Thyroid gland (tissue), 4 donors: ENCODE results near the gene PGAP2.

Experiments
- CTCF ChIP-seq, 6 experiments: fragments of 200-600 bp in 3 of 6; fragments of 450-650 bp in 3 of 6; sonication (generic) in 3 of 6; IDR thresholded peaks; one replicate each; pipeline ENCODE4 v1.5.1; 2016 to 2019; ENCODE audit warnings: antibody characterized with exemption in 6 of 6, mild to moderate bottlenecking in 2 of 6, inconsistent platforms in 1 of 6, moderate library complexity in 1 of 6
- POLR2A ChIP-seq, 2 donors: fragments of 450-650 bp; IDR thresholded peaks; one replicate each; pipeline ENCODE4 v1.6.1; 2017; ENCODE audit warnings: antibody characterized with exemption in 2 of 2, mild to moderate bottlenecking in 2 of 2, moderate library complexity in 1 of 2

DNA sequence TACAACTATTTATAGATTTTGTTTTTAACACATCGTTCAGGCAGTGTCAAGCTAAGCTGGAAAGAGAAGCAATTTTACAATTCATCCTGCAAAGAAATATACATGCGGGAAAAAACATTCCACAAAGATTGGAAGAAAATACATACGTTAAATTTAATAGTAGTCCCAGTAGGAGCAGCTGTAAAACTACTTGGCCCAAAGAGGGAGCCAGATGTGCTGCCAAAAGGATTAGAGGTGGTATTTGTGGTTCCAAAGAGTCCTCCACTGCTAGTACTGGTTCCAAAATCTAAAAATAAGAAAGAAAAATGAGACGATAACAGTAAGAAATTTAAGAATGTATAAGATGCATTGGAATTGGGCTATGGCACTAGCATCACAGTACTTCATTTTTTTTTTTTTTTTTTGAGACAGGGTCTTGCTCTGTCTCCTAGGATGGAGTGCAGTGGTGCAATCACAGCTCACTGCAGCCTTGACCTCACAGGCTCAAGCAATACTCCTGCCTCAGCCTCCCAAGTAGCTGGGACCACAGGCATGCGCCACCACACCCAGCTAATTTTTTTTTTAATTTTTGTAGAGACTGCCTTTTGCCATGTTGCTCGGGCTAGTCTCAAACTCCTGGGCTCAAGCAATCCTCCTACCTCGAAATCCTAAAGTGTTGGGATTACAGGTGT, 32.5 kb upstream of the PGAP2 start:
- TF ChIP-seq CTCF (IDR thresholded peaks at IDR 0.05) (no peak), POLR2A (IDR thresholded peaks at IDR 0.05) (no peak)
